SK-N-SH treated with all-trans-retinoic acid at 6 μM for 48 hours (cell line): Measurements from ENCODE around the gene ASB18.

Experiments
- ATAC-seq: fragments of 200-7000 bp; cut with Tn5 transposase; 3 replicates; pipeline ENCODE4 v1.9.1; 2020; ENCODE audit warnings: mild to moderate bottlenecking, moderate library complexity
- ARNTL ChIP-seq: fragments of 450-650 bp; formaldehyde crosslinking; IDR thresholded peaks from 2 replicates; pipeline ENCODE4 v1.5.0; 2020; ENCODE audit warnings: low read depth, mild to moderate bottlenecking, moderate library complexity, borderline replicate concordance
- BACH2 ChIP-seq: fragments of 250-450 bp; sonication (Bioruptor Pico); IDR thresholded peaks from 2 replicates; pipeline ENCODE4 v1.9.0; 2021; ENCODE audit warnings: mild to moderate bottlenecking, borderline replicate concordance
- CSDC2 ChIP-seq: fragments of 250-450 bp; sonication (Bioruptor Pico); IDR thresholded peaks from 2 replicates; pipeline ENCODE4 v1.5.0; 2020; ENCODE audit warnings: mild to moderate bottlenecking, moderate library complexity
- CSRNP3 ChIP-seq: fragments of 250-450 bp; sonication (Bioruptor Pico); IDR thresholded peaks from 2 replicates; pipeline ENCODE4 v1.5.1; 2021; ENCODE audit warnings: mild to moderate bottlenecking, moderate library complexity
- ESRRG ChIP-seq: fragments of 250-450 bp; sonication (Bioruptor Pico); IDR thresholded peaks from 2 replicates; pipeline ENCODE4 v1.6.1; 2021; ENCODE audit warnings: mild to moderate bottlenecking
- GLIS3 ChIP-seq: fragments of 250-450 bp; sonication (Bioruptor Pico); IDR thresholded peaks from 2 replicates; pipeline ENCODE4 v1.5.0; 2020; ENCODE audit warnings: mild to moderate bottlenecking, moderate library complexity
- ISL1 ChIP-seq: fragments of 250-450 bp; sonication (Bioruptor Pico); IDR thresholded peaks from 2 replicates; pipeline ENCODE4 v2.1.2; 2022; ENCODE audit warnings: mild to moderate bottlenecking, moderate library complexity
- OSR1 ChIP-seq: fragments of 250-450 bp; sonication (Bioruptor Pico); IDR thresholded peaks from 2 replicates; pipeline ENCODE4 v1.8.0; 2022; ENCODE audit warnings: moderate library complexity, mild to moderate bottlenecking, inconsistent platforms
- POU6F1 ChIP-seq: fragments of 250-450 bp; sonication (Bioruptor Pico); IDR thresholded peaks from 2 replicates; pipeline ENCODE4 v1.8.0; 2021; ENCODE audit warnings: low read depth, mild to moderate bottlenecking, moderate library complexity, borderline replicate concordance
- PPARA ChIP-seq: fragments of 250-450 bp; sonication (Bioruptor Pico); IDR thresholded peaks from 2 replicates; pipeline ENCODE4 v1.5.0; 2020; ENCODE audit warnings: mild to moderate bottlenecking, borderline replicate concordance
- RARB ChIP-seq: fragments of 250-450 bp; sonication (Bioruptor Pico); IDR thresholded peaks from 2 replicates; pipeline ENCODE4 v1.8.0; 2021; ENCODE audit warnings: mild to moderate bottlenecking, moderate library complexity
- SNAI2 ChIP-seq: fragments of 250-450 bp; sonication (Bioruptor Pico); IDR thresholded peaks from 2 replicates; pipeline ENCODE4 v1.5.0; 2020; ENCODE audit warnings: mild to moderate bottlenecking, moderate library complexity
- TCF4 ChIP-seq: fragments of 250-450 bp; sonication (Bioruptor Pico); IDR thresholded peaks from 2 replicates; pipeline ENCODE4 v1.8.0; 2021; ENCODE audit warnings: mild to moderate bottlenecking, moderate library complexity, borderline replicate concordance
- TSHZ2 ChIP-seq: fragments of 250-450 bp; sonication (Bioruptor Pico); IDR thresholded peaks from 2 replicates; pipeline ENCODE4 v1.5.0; 2020; ENCODE audit warnings: mild to moderate bottlenecking, moderate library complexity
- ZC3H10 ChIP-seq: fragments of 250-450 bp; sonication (Bioruptor Pico); IDR thresholded peaks from 2 replicates; pipeline ENCODE4 v1.5.1; 2021; ENCODE audit warnings: mild to moderate bottlenecking, moderate library complexity
- ZFP3 ChIP-seq: fragments of 250-450 bp; sonication (Bioruptor Pico); IDR thresholded peaks from 2 replicates; pipeline ENCODE4 v1.5.0; 2020; ENCODE audit warnings: mild to moderate bottlenecking, moderate library complexity
- ZFP30 ChIP-seq: fragments of 450-650 bp; formaldehyde crosslinking; IDR thresholded peaks from 2 replicates; pipeline ENCODE4 v1.5.0; 2022; ENCODE audit warnings: mild to moderate bottlenecking, moderate library complexity
- ZNF565 ChIP-seq: fragments of 450-650 bp; formaldehyde crosslinking; conservative IDR thresholded peaks from 2 replicates; pipeline ENCODE4 v1.5.0; 2020; ENCODE audit warnings: low read depth, mild to moderate bottlenecking, moderate library complexity
- ZNF70 ChIP-seq: fragments of 450-650 bp; formaldehyde crosslinking; IDR thresholded peaks from 2 replicates; pipeline ENCODE4 v1.5.0; 2020; ENCODE audit warnings: mild to moderate bottlenecking, moderate library complexity
- ZNF8 ChIP-seq: fragments of 450-650 bp; formaldehyde crosslinking; IDR thresholded peaks from 2 replicates; pipeline ENCODE4 v1.5.0; 2020; ENCODE audit warnings: mild to moderate bottlenecking, moderate library complexity
- TF ChIP-seq, protein P1 (sequence below): fragments of 250-450 bp; sonication (Bioruptor Pico); IDR thresholded peaks from 2 replicates; pipeline ENCODE4 v1.5.1; 2020; ENCODE audit warnings: low read depth, mild to moderate bottlenecking, moderate library complexity

ASB18 gene

GRCh38 chr2:236303935-236304334, 39.7 kb upstream of the ASB18 start:
- no peak for ATAC-seq
- TF ChIP-seq ESRRG (CRISPR knock-in tag) (no peak), ZNF8 (CRISPR knock-in tag) (no peak), ZNF565 (CRISPR knock-in tag) (no peak), PPARA (no peak), OSR1 (no peak), ZNF70 (CRISPR knock-in tag) (no peak), CSDC2 (CRISPR knock-in tag) (no peak), GLIS3 (CRISPR knock-in tag) (no peak), ISL1 (CRISPR knock-in tag) (no peak), POU6F1 (CRISPR knock-in tag) (no peak), RARB (CRISPR knock-in tag) (no peak), ZFP3 (CRISPR knock-in tag) (no peak), ARNTL (CRISPR knock-in tag) (no peak), ZFP30 (CRISPR knock-in tag) (no peak)
- TF ChIP-seq, protein P1, sequence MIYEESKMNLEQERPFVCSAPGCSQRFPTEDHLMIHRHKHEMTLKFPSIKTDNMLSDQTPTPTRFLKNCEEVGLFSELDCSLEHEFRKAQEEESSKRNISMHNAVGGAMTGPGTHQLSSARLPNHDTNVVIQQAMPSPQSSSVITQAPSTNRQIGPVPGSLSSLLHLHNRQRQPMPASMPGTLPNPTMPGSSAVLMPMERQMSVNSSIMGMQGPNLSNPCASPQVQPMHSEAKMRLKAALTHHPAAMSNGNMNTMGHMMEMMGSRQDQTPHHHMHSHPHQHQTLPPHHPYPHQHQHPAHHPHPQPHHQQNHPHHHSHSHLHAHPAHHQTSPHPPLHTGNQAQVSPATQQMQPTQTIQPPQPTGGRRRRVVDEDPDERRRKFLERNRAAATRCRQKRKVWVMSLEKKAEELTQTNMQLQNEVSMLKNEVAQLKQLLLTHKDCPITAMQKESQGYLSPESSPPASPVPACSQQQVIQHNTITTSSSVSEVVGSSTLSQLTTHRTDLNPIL (CRISPR knock-in tag): no peak

DNA sequence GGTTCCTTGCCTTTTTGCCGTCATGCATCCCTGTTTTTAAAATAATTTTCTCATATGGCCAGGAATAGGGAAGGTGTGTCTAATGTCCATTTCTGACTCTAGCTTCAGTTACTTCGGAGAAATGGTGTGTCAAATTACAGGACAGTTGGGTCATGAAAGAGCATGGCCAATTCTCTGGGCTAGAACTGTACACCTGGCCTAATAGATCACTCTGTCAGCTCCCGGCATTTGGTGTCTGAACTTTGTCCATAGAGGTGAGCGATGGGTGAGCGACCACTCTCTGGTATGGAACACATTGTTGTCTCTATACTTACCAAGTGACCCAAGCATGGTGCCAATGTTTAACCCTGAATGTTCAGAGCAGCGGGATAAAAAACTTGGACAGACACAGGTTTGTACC, 38.3 kb upstream of the ASB18 start:
- ATAC-seq: no peak
- TF ChIP-seq SNAI2 (CRISPR knock-in tag) (no peak), RARB (CRISPR knock-in tag) (no peak), ZFP30 (CRISPR knock-in tag) (no peak), TCF4 (CRISPR knock-in tag) (no peak), ZNF565 (CRISPR knock-in tag) (no peak), CSDC2 (CRISPR knock-in tag) (no peak), ESRRG (CRISPR knock-in tag) (no peak), CSRNP3 (no peak), ZNF8 (CRISPR knock-in tag) (no peak), POU6F1 (CRISPR knock-in tag) (no peak), OSR1 (no peak), ZC3H10 (CRISPR knock-in tag) (no peak), TSHZ2 (CRISPR knock-in tag) (no peak), BACH2 (CRISPR knock-in tag) (no peak)
- TF ChIP-seq, protein P1 (CRISPR knock-in tag): no peak
